Measurements from ENCODE around the gene ZGRF1.
A peak's percentile ranks its signal among the peaks of the same experiment; 100 is the strongest.
"Not testable (repeated sequence)": the region's sequence is repeated elsewhere in the genome, so short reads cannot be mapped to it uniquely, and the experiment has no call there.

Gene ZGRF1

GRCh38 chr4:112513971-112514646, 122.6 kb downstream of the ZGRF1 start:
- peak in 1 of 2 experiments; percentile 48 for DNase-seq

DNA sequence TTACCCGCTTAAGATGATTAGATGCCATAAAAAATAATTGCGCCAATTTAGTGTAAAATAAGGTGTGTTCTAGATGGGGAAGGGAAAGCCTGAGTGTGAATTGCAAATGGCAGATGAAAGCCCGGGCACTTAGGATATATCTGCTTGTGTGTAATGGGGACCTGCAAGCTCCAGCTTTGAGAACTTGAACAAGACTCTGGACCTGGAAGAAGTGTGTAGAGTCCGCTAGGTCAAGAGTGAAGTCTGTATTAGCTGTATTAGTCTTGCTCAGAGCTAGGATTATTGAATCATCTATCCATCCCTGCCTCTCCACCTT, 124.9 kb downstream of the ZGRF1 start:
- DNase-seq, result no peak

DNA sequence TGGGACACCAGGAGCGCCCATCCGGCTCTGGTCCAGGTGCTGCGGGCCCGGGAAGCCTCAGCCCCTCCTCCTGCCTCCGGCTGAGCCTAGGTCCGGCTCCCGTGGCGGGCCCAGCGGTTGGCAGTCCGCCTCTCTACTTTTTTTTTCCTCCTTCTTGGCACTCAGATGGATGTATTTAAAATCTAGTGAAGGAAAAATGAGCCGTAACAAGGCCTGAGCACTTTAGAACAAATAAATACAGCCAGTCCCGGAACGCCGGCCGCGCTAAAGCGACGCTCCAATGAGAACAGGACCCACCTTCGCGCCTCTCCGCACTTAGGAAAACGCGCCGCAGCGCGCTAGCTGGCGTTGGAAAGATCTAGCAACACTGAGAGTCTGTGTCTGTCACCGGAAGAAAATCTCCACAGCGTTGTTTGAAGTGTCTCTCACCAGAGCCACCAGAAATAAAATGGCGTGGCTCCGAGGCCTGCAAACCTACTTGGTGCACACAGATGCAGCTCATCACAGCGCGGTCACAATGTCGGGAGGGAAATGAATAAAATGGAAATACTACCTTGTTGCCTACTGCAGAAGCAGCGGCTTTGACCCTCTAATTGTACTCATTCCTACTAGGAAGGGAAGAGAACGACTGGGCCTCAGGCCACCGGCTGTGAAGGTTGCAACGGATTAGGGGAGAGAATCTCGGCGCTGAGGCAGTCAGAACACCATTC, 125.5 kb downstream of the ZGRF1 start:
- no peak for DNase-seq

GRCh38 chr4:112510291-112511092, 126.2 kb downstream of the ZGRF1 start:
- DNase-seq, result no peak

DNA sequence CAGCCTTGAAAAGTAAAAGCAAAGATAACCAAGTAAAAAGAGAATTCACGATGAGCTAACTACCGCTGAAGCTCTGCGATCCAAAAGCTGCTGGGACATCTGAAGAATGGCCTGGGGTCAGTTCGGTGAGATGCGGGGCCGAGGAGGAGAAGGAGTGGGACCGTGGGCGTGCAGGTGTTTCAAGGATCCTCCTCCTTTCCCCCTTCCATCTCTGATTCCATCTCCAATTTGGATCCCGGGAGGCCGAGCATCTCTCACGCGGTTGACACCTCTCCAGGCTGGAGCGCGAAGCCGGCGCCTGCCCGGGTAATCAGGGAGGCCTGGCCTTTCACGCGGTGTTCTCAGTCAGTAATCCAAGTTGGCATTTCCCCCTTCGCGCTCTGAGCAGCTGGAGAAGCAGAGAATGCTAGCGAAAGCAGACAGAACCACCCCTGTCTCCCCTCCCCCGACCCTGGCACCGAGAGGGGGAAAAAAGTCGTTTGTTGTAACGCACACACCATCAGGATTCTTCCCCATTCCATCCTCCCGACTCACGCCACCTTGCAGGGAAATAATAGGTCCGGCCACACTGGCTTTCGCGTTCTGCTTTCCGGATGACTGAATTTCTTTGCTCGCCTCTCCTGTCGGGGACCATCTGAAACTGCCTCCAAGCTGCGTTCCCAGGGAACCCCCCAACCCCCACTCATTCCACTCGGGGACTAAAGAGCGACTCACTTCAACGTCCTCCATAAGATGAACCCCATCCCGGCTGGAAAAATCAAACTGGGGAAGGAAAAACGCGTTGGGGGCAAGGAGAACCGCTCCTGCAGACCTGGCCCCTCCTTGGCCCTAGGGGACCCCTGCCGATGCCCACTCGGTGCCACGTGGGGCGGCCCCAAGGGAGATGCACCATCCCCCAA, 127.2 kb downstream of the ZGRF1 start:
- DNase-seq, result peak; percentile 21 to 62

GRCh38 chr4:112508356-112508755, 128.4 kb downstream of the ZGRF1 start:
- no peak for DNase-seq

DNA sequence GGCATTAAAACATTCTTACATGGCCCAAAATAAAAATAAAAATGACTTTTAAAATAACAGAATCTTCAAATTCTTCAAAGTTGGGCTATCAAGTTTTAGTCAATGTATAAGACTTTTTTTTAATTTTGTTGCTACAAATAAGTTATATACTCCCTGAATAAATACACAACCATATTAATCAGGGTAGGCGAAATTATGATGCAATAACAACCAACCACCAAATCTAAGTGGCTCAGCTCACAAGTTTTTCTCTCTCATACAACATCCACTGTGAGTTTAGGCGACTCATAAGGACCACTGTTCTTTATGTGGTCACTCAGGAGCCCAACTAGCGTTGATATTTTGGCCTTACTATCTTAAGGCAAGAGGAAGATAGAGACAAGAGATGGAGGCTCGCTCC, 131.9 kb downstream of the ZGRF1 start:
- no peak for DNase-seq

DNA sequence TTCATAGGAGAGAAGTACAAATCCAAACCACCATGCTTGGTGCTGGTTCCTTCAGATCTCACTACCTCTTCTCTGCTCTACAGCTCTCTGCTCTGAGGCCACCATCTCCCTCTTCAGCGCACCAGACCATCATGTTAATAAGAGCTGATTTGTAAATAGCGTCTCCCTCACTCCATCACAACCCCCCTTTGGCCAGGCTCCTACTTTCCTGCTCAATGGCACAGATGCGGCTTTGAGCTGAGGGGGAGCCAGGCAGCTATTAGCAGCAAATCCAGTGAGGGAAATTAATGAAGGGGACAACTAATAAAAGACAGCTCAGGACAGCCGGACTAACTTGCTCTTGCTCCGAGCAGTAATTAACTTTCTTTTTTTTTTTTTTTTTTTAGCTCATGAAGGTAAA, 133.8 kb downstream of the ZGRF1 start:
- DNase-seq, result no peak

GRCh38 chr4:112492321-112492720, 144.4 kb downstream of the ZGRF1 start:
- DNase-seq, result peak in 1 of 2 experiments; percentile 4

DNA sequence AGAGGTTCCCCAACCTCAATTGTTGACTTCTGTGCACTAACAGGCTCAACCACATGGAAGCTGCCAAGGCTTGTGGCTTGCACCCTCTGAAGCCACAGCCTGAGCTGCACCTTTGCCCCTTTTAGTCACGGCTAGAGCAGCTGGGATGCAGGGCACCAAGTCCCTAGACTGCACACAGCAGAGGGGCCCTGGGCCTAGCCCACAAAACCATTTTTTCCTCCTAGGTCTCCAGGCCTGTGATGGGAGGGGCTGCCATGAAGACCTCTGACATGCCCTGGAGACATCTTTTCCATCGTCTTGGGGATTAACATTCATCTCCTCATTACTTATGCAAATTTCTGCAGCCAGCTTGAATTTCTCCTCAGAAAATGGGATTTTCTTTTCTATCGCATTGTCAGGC, 145.9 kb downstream of the ZGRF1 start:
- not testable (repeated sequence) for DNase-seq

All from NCI-H526 (cell line).